Measurements from ENCODE around the gene CES5A.

Gene CES5A

GRCh38 chr16:55875273-55875672 is at the start of gene CES5A:
TSS of gene CES5A (minus strand) at chr16:55875373. CDS start at chr16:55875221, 152 bp downstream.
- Histone ChIP-seq H3K4me2 (ENCODE audit: low read depth, low read length, poor library complexity, severe bottlenecking) (no peak within 1 kb of the TSS), H3K27me3 (ENCODE audit: low read length) (no peaks in the 10 kb centered on the region), H3K9me2 (replicated peaks; ENCODE audit: insufficient read depth, low read length) (no peaks in the 10 kb centered on the region), H3K4me3 (ENCODE audit: insufficient read depth, low read length, poor library complexity, severe bottlenecking) (no peak within 1 kb of the TSS), H2AFZ (ENCODE audit: low read depth, low read length, severe bottlenecking) (no peak within 1 kb of the TSS), H3K36me3 (ENCODE audit: low read length) (no peaks in the 10 kb centered on the region), H3K9me3 (ENCODE audit: insufficient read depth, low read length) (no peaks in the 10 kb centered on the region), H3K27ac (ENCODE audit: low read depth, low read length) (no peak within 1 kb of the TSS), H3K79me2 (ENCODE audit: insufficient read depth, low read length) (no peaks in the 10 kb centered on the region), H4K20me1 (ENCODE audit: low read depth, low read length) (no peaks in the 10 kb centered on the region), H3K9ac (ENCODE audit: low read length) (no peak within 1 kb of the TSS), H3F3A (ENCODE audit: insufficient read depth) (no peaks in the 10 kb centered on the region)
- no peak for TF ChIP-seq EZH2phosphoT487 (conservative IDR thresholded peaks at IDR 0.05; ENCODE audit: low read length)
- TF ChIP-seq, protein P1, sequence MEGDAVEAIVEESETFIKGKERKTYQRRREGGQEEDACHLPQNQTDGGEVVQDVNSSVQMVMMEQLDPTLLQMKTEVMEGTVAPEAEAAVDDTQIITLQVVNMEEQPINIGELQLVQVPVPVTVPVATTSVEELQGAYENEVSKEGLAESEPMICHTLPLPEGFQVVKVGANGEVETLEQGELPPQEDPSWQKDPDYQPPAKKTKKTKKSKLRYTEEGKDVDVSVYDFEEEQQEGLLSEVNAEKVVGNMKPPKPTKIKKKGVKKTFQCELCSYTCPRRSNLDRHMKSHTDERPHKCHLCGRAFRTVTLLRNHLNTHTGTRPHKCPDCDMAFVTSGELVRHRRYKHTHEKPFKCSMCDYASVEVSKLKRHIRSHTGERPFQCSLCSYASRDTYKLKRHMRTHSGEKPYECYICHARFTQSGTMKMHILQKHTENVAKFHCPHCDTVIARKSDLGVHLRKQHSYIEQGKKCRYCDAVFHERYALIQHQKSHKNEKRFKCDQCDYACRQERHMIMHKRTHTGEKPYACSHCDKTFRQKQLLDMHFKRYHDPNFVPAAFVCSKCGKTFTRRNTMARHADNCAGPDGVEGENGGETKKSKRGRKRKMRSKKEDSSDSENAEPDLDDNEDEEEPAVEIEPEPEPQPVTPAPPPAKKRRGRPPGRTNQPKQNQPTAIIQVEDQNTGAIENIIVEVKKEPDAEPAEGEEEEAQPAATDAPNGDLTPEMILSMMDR (IDR thresholded peaks at IDR 0.05; ENCODE audit: insufficient read depth, low read length, poor library complexity, severe bottlenecking): no peak

- Histone ChIP-seq H3K27ac (ENCODE audit: low read depth, low read length) (no peak overlapping the region), H3K9ac (ENCODE audit: low read length) (no peak overlapping the region), H2AFZ (ENCODE audit: low read depth, low read length, severe bottlenecking) (no peak overlapping the region), H3F3A (ENCODE audit: insufficient read depth) (no peaks in the 10 kb centered on the region), H3K9me2 (replicated peaks; ENCODE audit: insufficient read depth, low read length) (no peaks in the 10 kb centered on the region), H4K20me1 (ENCODE audit: low read depth, low read length) (no peaks in the 10 kb centered on the region), H3K9me3 (ENCODE audit: insufficient read depth, low read length) (no peaks in the 10 kb centered on the region), H3K4me2 (ENCODE audit: low read depth, low read length, poor library complexity, severe bottlenecking) (no peak overlapping the region), H3K27me3 (ENCODE audit: low read length) (no peaks in the 10 kb centered on the region), H3K79me2 (ENCODE audit: insufficient read depth, low read length) (no peaks in the 10 kb centered on the region), H3K36me3 (ENCODE audit: low read length) (no peaks in the 10 kb centered on the region), H3K4me3 (ENCODE audit: insufficient read depth, low read length, poor library complexity, severe bottlenecking) (no peak overlapping the region)
- TF ChIP-seq, protein P1 (IDR thresholded peaks at IDR 0.05; ENCODE audit: insufficient read depth, low read length, poor library complexity, severe bottlenecking): no peak
- TF ChIP-seq EZH2phosphoT487 (conservative IDR thresholded peaks at IDR 0.05; ENCODE audit: low read length): no peak
Observed at GRCh38 chr16:55922662-55923061, 47.5 kb upstream of the CES5A start.

GRCh38 chr16:55917373-55918160 is 42.4 kb upstream of the CES5A start:
- Histone ChIP-seq H4K20me1 (ENCODE audit: low read depth, low read length) (no peaks in the 10 kb centered on the region), H3K36me3 (ENCODE audit: low read length) (no peaks in the 10 kb centered on the region), H2AFZ (ENCODE audit: low read depth, low read length, severe bottlenecking) (no peak overlapping the region), H3K4me3 (ENCODE audit: insufficient read depth, low read length, poor library complexity, severe bottlenecking) (no peak overlapping the region), H3F3A (ENCODE audit: insufficient read depth) (no peaks in the 10 kb centered on the region), H3K9me2 (replicated peaks; ENCODE audit: insufficient read depth, low read length) (no peaks in the 10 kb centered on the region), H3K4me2 (ENCODE audit: low read depth, low read length, poor library complexity, severe bottlenecking) (no peak overlapping the region), H3K79me2 (ENCODE audit: insufficient read depth, low read length) (no peaks in the 10 kb centered on the region), H3K9ac (ENCODE audit: low read length) (no peak overlapping the region), H3K27ac (ENCODE audit: low read depth, low read length) (no peak overlapping the region), H3K9me3 (ENCODE audit: insufficient read depth, low read length) (no peaks in the 10 kb centered on the region), H3K27me3 (ENCODE audit: low read length) (no peaks in the 10 kb centered on the region)
- TF ChIP-seq EZH2phosphoT487 (conservative IDR thresholded peaks at IDR 0.05; ENCODE audit: low read length): no peak
- TF ChIP-seq, protein P1 (IDR thresholded peaks at IDR 0.05; ENCODE audit: insufficient read depth, low read length, poor library complexity, severe bottlenecking): no peak
